Measurements from ENCODE around the gene SMC1B.

SMC1B gene

GRCh38 chr22:45429981-45430775, 16.8 kb upstream of the SMC1B start:
- Histone ChIP-seq H3K27me3 (replicated peaks; ENCODE audit: control insufficient read depth, insufficient read depth, low read length, poor library complexity, severe bottlenecking) (no peaks in the 10 kb centered on the region), H3K36me3 (ENCODE audit: control insufficient read depth, insufficient read depth, low read length) (no peaks in the 10 kb centered on the region), H3K27ac (ENCODE audit: insufficient read depth, low read length, poor library complexity, severe bottlenecking) (no peak overlapping the region), H3K9me3 (ENCODE audit: control insufficient read depth, low read length) (no peaks in the 10 kb centered on the region), H3K4me3 (ENCODE audit: insufficient read depth, low read depth, low read length, poor library complexity, severe bottlenecking) (no peak overlapping the region), H3K4me1 (ENCODE audit: control insufficient read depth, insufficient read depth, low read length, poor library complexity, severe bottlenecking) (no peaks in the 10 kb centered on the region)
- DNase-seq: no peak

- H3K27me3 ChIP-seq (replicated peaks; ENCODE audit: control insufficient read depth, insufficient read depth, low read length, poor library complexity, severe bottlenecking): no peaks in the 10 kb centered on the region
- no peaks in the 10 kb centered on the region for H3K4me1 ChIP-seq (ENCODE audit: control insufficient read depth, insufficient read depth, low read length, poor library complexity, severe bottlenecking)
- H3K4me3 ChIP-seq (ENCODE audit: insufficient read depth, low read depth, low read length, poor library complexity, severe bottlenecking): no peak overlapping the region
- DNase-seq: no peak
- H3K27ac ChIP-seq (ENCODE audit: insufficient read depth, low read length, poor library complexity, severe bottlenecking): no peak overlapping the region
- H3K9me3 ChIP-seq (ENCODE audit: control insufficient read depth, low read length): no peaks in the 10 kb centered on the region
- H3K36me3 ChIP-seq (ENCODE audit: control insufficient read depth, insufficient read depth, low read length): no peaks in the 10 kb centered on the region
These were observed 16.0 kb upstream of the SMC1B start for GRCh38 chr22:45429424-45429823.

GRCh38 chr22:45428391-45429385, 15.3 kb upstream of the SMC1B start:
- no peaks in the 10 kb centered on the region for H3K4me1 ChIP-seq (ENCODE audit: control insufficient read depth, insufficient read depth, low read length, poor library complexity, severe bottlenecking)
- H3K9me3 ChIP-seq (ENCODE audit: control insufficient read depth, low read length): no peaks in the 10 kb centered on the region
- H3K27me3 ChIP-seq (replicated peaks; ENCODE audit: control insufficient read depth, insufficient read depth, low read length, poor library complexity, severe bottlenecking): no peaks in the 10 kb centered on the region
- no peak for DNase-seq
- H3K27ac ChIP-seq (ENCODE audit: insufficient read depth, low read length, poor library complexity, severe bottlenecking): no peak overlapping the region
- H3K4me3 ChIP-seq (ENCODE audit: insufficient read depth, low read depth, low read length, poor library complexity, severe bottlenecking): no peak overlapping the region
- no peaks in the 10 kb centered on the region for H3K36me3 ChIP-seq (ENCODE audit: control insufficient read depth, insufficient read depth, low read length)

- H3K27me3 ChIP-seq (replicated peaks; ENCODE audit: control insufficient read depth, insufficient read depth, low read length, poor library complexity, severe bottlenecking): no peaks in the 10 kb centered on the region
- H3K36me3 ChIP-seq (ENCODE audit: control insufficient read depth, insufficient read depth, low read length): no peaks in the 10 kb centered on the region
- DNase-seq: no peak
- H3K27ac ChIP-seq (ENCODE audit: insufficient read depth, low read length, poor library complexity, severe bottlenecking): no peak overlapping the region
- H3K4me3 ChIP-seq (ENCODE audit: insufficient read depth, low read depth, low read length, poor library complexity, severe bottlenecking): no peak overlapping the region
- H3K9me3 ChIP-seq (ENCODE audit: control insufficient read depth, low read length): no peaks in the 10 kb centered on the region
- H3K4me1 ChIP-seq (ENCODE audit: control insufficient read depth, insufficient read depth, low read length, poor library complexity, severe bottlenecking): no peaks in the 10 kb centered on the region
These were observed 13.7 kb upstream of the SMC1B start for GRCh38 chr22:45427114-45427513.

GRCh38 chr22:45426387-45426786, 13.0 kb upstream of the SMC1B start:
- Histone ChIP-seq H3K27me3 (replicated peaks; ENCODE audit: control insufficient read depth, insufficient read depth, low read length, poor library complexity, severe bottlenecking) (no peaks in the 10 kb centered on the region), H3K36me3 (ENCODE audit: control insufficient read depth, insufficient read depth, low read length) (no peaks in the 10 kb centered on the region), H3K4me1 (ENCODE audit: control insufficient read depth, insufficient read depth, low read length, poor library complexity, severe bottlenecking) (no peaks in the 10 kb centered on the region), H3K9me3 (ENCODE audit: control insufficient read depth, low read length) (no peaks in the 10 kb centered on the region), H3K27ac (ENCODE audit: insufficient read depth, low read length, poor library complexity, severe bottlenecking) (no peak overlapping the region), H3K4me3 (ENCODE audit: insufficient read depth, low read depth, low read length, poor library complexity, severe bottlenecking) (no peak overlapping the region)
- DNase-seq: no peak

- H3K4me1 ChIP-seq (ENCODE audit: control insufficient read depth, insufficient read depth, low read length, poor library complexity, severe bottlenecking): no peaks in the 10 kb centered on the region
These were observed 12.3 kb upstream of the SMC1B start for GRCh38 chr22:45425531-45426265.

GRCh38 chr22:45425101-45425500, 11.7 kb upstream of the SMC1B start:
- Histone ChIP-seq H3K36me3 (ENCODE audit: control insufficient read depth, insufficient read depth, low read length) (no peaks in the 10 kb centered on the region), H3K4me3 (ENCODE audit: insufficient read depth, low read depth, low read length, poor library complexity, severe bottlenecking) (no peak overlapping the region), H3K4me1 (ENCODE audit: control insufficient read depth, insufficient read depth, low read length, poor library complexity, severe bottlenecking) (no peaks in the 10 kb centered on the region), H3K27ac (ENCODE audit: insufficient read depth, low read length, poor library complexity, severe bottlenecking) (no peak overlapping the region), H3K9me3 (ENCODE audit: control insufficient read depth, low read length) (no peaks in the 10 kb centered on the region), H3K27me3 (replicated peaks; ENCODE audit: control insufficient read depth, insufficient read depth, low read length, poor library complexity, severe bottlenecking) (no peaks in the 10 kb centered on the region)
- DNase-seq: no peak

More at GRCh38 chr22:45425531-45426265, 12.3 kb upstream of the SMC1B start:
- no peak for DNase-seq
- H3K27me3 ChIP-seq (replicated peaks; ENCODE audit: control insufficient read depth, insufficient read depth, low read length, poor library complexity, severe bottlenecking): no peaks in the 10 kb centered on the region
- H3K36me3 ChIP-seq (ENCODE audit: control insufficient read depth, insufficient read depth, low read length): no peaks in the 10 kb centered on the region
- H3K4me3 ChIP-seq (ENCODE audit: insufficient read depth, low read depth, low read length, poor library complexity, severe bottlenecking): no peak overlapping the region
- no peak overlapping the region for H3K27ac ChIP-seq (ENCODE audit: insufficient read depth, low read length, poor library complexity, severe bottlenecking)
- no peaks in the 10 kb centered on the region for H3K9me3 ChIP-seq (ENCODE audit: control insufficient read depth, low read length)

- Histone ChIP-seq H3K4me3 (ENCODE audit: insufficient read depth, low read depth, low read length, poor library complexity, severe bottlenecking) (no peak overlapping the region), H3K4me1 (ENCODE audit: control insufficient read depth, insufficient read depth, low read length, poor library complexity, severe bottlenecking) (no peaks in the 10 kb centered on the region), H3K27me3 (replicated peaks; ENCODE audit: control insufficient read depth, insufficient read depth, low read length, poor library complexity, severe bottlenecking) (no peaks in the 10 kb centered on the region), H3K27ac (ENCODE audit: insufficient read depth, low read length, poor library complexity, severe bottlenecking) (no peak overlapping the region), H3K9me3 (ENCODE audit: control insufficient read depth, low read length) (no peaks in the 10 kb centered on the region), H3K36me3 (ENCODE audit: control insufficient read depth, insufficient read depth, low read length) (no peaks in the 10 kb centered on the region)
- DNase-seq: no peak
These were observed 10.9 kb upstream of the SMC1B start for GRCh38 chr22:45424241-45424731.

GRCh38 chr22:45423524-45423923, 10.1 kb upstream of the SMC1B start:
- Histone ChIP-seq H3K36me3 (ENCODE audit: control insufficient read depth, insufficient read depth, low read length) (no peaks in the 10 kb centered on the region), H3K27ac (ENCODE audit: insufficient read depth, low read length, poor library complexity, severe bottlenecking) (no peak overlapping the region), H3K9me3 (ENCODE audit: control insufficient read depth, low read length) (no peaks in the 10 kb centered on the region)

More at GRCh38 chr22:45423524-45423923, 10.1 kb upstream of the SMC1B start:
- no peak for DNase-seq
- Histone ChIP-seq H3K27me3 (replicated peaks; ENCODE audit: control insufficient read depth, insufficient read depth, low read length, poor library complexity, severe bottlenecking) (no peaks in the 10 kb centered on the region), H3K4me3 (ENCODE audit: insufficient read depth, low read depth, low read length, poor library complexity, severe bottlenecking) (no peak overlapping the region), H3K4me1 (ENCODE audit: control insufficient read depth, insufficient read depth, low read length, poor library complexity, severe bottlenecking) (no peaks in the 10 kb centered on the region)

Data from effector memory CD4-positive, alpha-beta T cell (primary cell).